HEK293 (cell line): ENCODE data around the gene SEC16A.

Experiments
- CTCF ChIP-seq: fragments of 450-650 bp; formaldehyde crosslinking; IDR thresholded peaks from 2 replicates; pipeline ENCODE4 v1.5.1; 2016; ENCODE audit warnings: missing biosample characterization, missing genetic modification characterization
- ZNF639 ChIP-seq: fragments of 450-650 bp; formaldehyde crosslinking; IDR thresholded peaks from 2 replicates; pipeline ENCODE4 v1.5.1; 2016; ENCODE audit warnings: missing biosample characterization, missing genetic modification characterization
- ZNF660 ChIP-seq: fragments of 450-650 bp; IDR thresholded peaks from 2 replicates; pipeline ENCODE4 v1.5.1; 2018; ENCODE audit warnings: missing biosample characterization, mild to moderate bottlenecking, missing genetic modification characterization

- TF ChIP-seq ZNF639 (tag by site-specific recombination) (no peak), ZNF660 (tag by site-specific recombination) (no peak), CTCF (tag by site-specific recombination) (no peak)
These were observed 46.9 kb upstream of the SEC16A start for GRCh38 chr9:136529516-136530460.
